SK-N-SH treated with all-trans-retinoic acid at 6 μM for 48 hours (cell line): ENCODE results near the gene DCDC2C.

ENCODE experiments used
- GLIS3 ChIP-seq: fragments of 250-450 bp; sonication (Bioruptor Pico); IDR thresholded peaks from 2 replicates; pipeline ENCODE4 v1.5.0; 2020; ENCODE audit warnings: mild to moderate bottlenecking, moderate library complexity
- OSR1 ChIP-seq: fragments of 250-450 bp; sonication (Bioruptor Pico); IDR thresholded peaks from 2 replicates; pipeline ENCODE4 v1.8.0; 2022; ENCODE audit warnings: moderate library complexity, mild to moderate bottlenecking, inconsistent platforms
- RARB ChIP-seq: fragments of 250-450 bp; sonication (Bioruptor Pico); IDR thresholded peaks from 2 replicates; pipeline ENCODE4 v1.8.0; 2021; ENCODE audit warnings: mild to moderate bottlenecking, moderate library complexity
- SNAI2 ChIP-seq: fragments of 250-450 bp; sonication (Bioruptor Pico); IDR thresholded peaks from 2 replicates; pipeline ENCODE4 v1.5.0; 2020; ENCODE audit warnings: mild to moderate bottlenecking, moderate library complexity
- TCF4 ChIP-seq: fragments of 250-450 bp; sonication (Bioruptor Pico); IDR thresholded peaks from 2 replicates; pipeline ENCODE4 v1.8.0; 2021; ENCODE audit warnings: mild to moderate bottlenecking, moderate library complexity, borderline replicate concordance
- TOX ChIP-seq: fragments of 250-450 bp; sonication (Bioruptor Pico); IDR thresholded peaks from 2 replicates; pipeline ENCODE4 v1.8.0; 2021; ENCODE audit warnings: mild to moderate bottlenecking, moderate library complexity, borderline replicate concordance
- ZNF70 ChIP-seq: fragments of 450-650 bp; formaldehyde crosslinking; IDR thresholded peaks from 2 replicates; pipeline ENCODE4 v1.5.0; 2020; ENCODE audit warnings: mild to moderate bottlenecking, moderate library complexity
- ZNF8 ChIP-seq: fragments of 450-650 bp; formaldehyde crosslinking; IDR thresholded peaks from 2 replicates; pipeline ENCODE4 v1.5.0; 2020; ENCODE audit warnings: mild to moderate bottlenecking, moderate library complexity
- TF ChIP-seq, protein P1 (sequence below): fragments of 250-450 bp; sonication (Bioruptor Pico); IDR thresholded peaks from 2 replicates; pipeline ENCODE4 v1.5.1; 2020; ENCODE audit warnings: low read depth, mild to moderate bottlenecking, moderate library complexity
- TF ChIP-seq, protein P2 (sequence below): fragments of 250-450 bp; sonication (Bioruptor Pico); IDR thresholded peaks from 2 replicates; pipeline ENCODE4 v1.5.1; 2021; ENCODE audit warnings: mild to moderate bottlenecking, moderate library complexity

DNA sequence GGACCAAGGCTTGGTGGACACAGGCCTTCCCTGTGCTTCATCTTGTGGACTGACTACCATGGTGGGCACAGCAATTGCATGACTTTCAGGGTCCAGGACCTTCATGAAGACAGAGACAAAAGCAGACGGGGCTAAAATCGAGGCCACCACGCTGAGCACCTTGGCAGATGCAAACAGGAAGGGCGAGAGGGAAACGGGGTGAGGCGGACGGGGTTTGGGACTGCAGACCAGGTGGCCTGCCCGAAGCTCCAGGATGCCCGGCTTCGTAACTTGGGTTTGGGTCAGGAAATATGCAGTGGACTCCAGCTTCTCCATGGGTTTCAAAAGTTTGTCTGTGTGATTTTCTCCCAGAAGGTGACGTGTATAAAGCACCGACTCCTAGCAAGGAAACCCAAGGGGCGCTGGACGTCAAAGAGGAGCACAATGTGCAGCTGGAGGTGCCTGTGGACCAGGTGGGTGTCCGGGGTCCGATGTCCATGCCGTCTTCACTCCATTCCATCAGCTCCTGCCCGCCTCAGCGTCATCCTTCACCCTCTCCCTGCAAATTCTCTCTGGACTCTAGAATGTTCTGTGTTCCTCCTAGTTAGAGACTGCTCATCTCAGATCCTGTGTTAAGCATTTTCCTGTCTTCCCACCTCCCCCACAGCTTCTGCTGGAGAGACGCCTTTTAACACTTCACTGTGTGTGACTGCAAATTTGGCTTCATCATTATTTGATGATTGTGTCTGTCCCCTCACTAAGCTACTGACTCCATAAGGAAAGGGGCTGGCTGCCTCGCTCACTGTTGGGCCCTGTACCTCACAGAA, 65.8 kb downstream of the DCDC2C start:
- TF ChIP-seq RARB (no peak), OSR1 (no peak), ZNF8 (no peak), SNAI2 (CRISPR knock-in tag) (no peak), TCF4 (no peak), GLIS3 (no peak), ZNF70 (CRISPR knock-in tag) (no peak), TOX (CRISPR knock-in tag) (no peak)
- TF ChIP-seq, protein P1, sequence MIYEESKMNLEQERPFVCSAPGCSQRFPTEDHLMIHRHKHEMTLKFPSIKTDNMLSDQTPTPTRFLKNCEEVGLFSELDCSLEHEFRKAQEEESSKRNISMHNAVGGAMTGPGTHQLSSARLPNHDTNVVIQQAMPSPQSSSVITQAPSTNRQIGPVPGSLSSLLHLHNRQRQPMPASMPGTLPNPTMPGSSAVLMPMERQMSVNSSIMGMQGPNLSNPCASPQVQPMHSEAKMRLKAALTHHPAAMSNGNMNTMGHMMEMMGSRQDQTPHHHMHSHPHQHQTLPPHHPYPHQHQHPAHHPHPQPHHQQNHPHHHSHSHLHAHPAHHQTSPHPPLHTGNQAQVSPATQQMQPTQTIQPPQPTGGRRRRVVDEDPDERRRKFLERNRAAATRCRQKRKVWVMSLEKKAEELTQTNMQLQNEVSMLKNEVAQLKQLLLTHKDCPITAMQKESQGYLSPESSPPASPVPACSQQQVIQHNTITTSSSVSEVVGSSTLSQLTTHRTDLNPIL (CRISPR knock-in tag): no peak
- TF ChIP-seq, protein P2, sequence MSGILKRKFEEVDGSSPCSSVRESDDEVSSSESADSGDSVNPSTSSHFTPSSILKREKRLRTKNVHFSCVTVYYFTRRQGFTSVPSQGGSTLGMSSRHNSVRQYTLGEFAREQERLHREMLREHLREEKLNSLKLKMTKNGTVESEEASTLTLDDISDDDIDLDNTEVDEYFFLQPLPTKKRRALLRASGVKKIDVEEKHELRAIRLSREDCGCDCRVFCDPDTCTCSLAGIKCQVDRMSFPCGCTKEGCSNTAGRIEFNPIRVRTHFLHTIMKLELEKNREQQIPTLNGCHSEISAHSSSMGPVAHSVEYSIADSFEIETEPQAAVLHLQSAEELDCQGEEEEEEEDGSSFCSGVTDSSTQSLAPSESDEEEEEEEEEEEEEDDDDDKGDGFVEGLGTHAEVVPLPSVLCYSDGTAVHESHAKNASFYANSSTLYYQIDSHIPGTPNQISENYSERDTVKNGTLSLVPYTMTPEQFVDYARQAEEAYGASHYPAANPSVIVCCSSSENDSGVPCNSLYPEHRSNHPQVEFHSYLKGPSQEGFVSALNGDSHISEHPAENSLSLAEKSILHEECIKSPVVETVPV (CRISPR knock-in tag): no peak
